HG03045 (cell line): ENCODE results near the gene KBTBD2.
A peak's percentile ranks its signal among the peaks of the same experiment; 100 is the strongest.
"Not testable (repeated sequence)": the region's sequence is repeated elsewhere in the genome, so short reads cannot be mapped to it uniquely, and the experiment has no call there.

ENCODE experiments used
- ATAC-seq: cut with Tn5 transposase; IDR thresholded peaks from one replicate; pipeline ENCODE4 v1.9.1; 2021; ENCODE audit warnings: mild to moderate bottlenecking, moderate library complexity; ENCODE audit not compliant: unreplicated experiment

Gene KBTBD2

GRCh38 chr7:32893722-32894121 lies 2.2 kb upstream of the KBTBD2 start:
- ATAC-seq: no peak

GRCh38 chr7:32893207-32893524 lies 1.6 kb upstream of the KBTBD2 start:
- ATAC-seq: no peak

- ATAC-seq: peak; percentile 7
Measured at GRCh38 chr7:32892521-32893206, 1.1 kb upstream of the KBTBD2 start.

GRCh38 chr7:32891800-32892520 lies 400 bp upstream of the KBTBD2 start:
- peak; percentile 62 for ATAC-seq

- ATAC-seq: no peak
Measured at GRCh38 chr7:32890793-32891042, 842 bp downstream of the KBTBD2 start.

- ATAC-seq: peak; percentile 13
Measured at GRCh38 chr7:32890010-32890792, 1.4 kb downstream of the KBTBD2 start.

GRCh38 chr7:32888505-32888904 lies 3.1 kb downstream of the KBTBD2 start:
- ATAC-seq: no peak

GRCh38 chr7:32887395-32887794 lies 4.2 kb downstream of the KBTBD2 start:
- ATAC-seq: no peak

- ATAC-seq: no peak
Measured at GRCh38 chr7:32881074-32881982, 10.2 kb downstream of the KBTBD2 start.

GRCh38 chr7:32879460-32879859 lies 12.1 kb downstream of the KBTBD2 start:
- ATAC-seq: no peak

GRCh38 chr7:32878023-32878422 lies 13.5 kb downstream of the KBTBD2 start:
- ATAC-seq: not testable (repeated sequence)

- ATAC-seq: no peak
Measured at GRCh38 chr7:32872421-32872820, 19.1 kb downstream of the KBTBD2 start.

GRCh38 chr7:32871624-32872371 lies 19.8 kb downstream of the KBTBD2 start:
- ATAC-seq: peak; percentile 66

GRCh38 chr7:32870298-32870697 lies 21.3 kb downstream of the KBTBD2 start:
- no peak for ATAC-seq

- no peak for ATAC-seq
Measured at GRCh38 chr7:32869716-32870115, 21.8 kb downstream of the KBTBD2 start.

GRCh38 chr7:32868116-32868515 lies 23.4 kb downstream of the KBTBD2 start:
- no peak for ATAC-seq

GRCh38 chr7:32865448-32866030 lies 26.0 kb downstream of the KBTBD2 start:
- ATAC-seq: no peak

GRCh38 chr7:32863872-32864271 lies 27.7 kb downstream of the KBTBD2 start:
- not testable (repeated sequence) for ATAC-seq

- no peak for ATAC-seq
Measured at GRCh38 chr7:32860090-32860489, 31.5 kb downstream of the KBTBD2 start.

GRCh38 chr7:32858648-32859047 lies 32.9 kb downstream of the KBTBD2 start:
- no peak for ATAC-seq
